H54 (cell line): ENCODE measurements around the gene TMEM238.

Experiments
- DNase-seq: peaks from one replicate; pipeline ENCODE4 v3.0.0; 2011; ENCODE audit warnings: low spot score, mixed read lengths; ENCODE audit not compliant: insufficient read length
- FAIRE-seq: peaks from 3 replicates; lab custom pipeline; 2011; peaks lifted over from hg19 to GRCh38; lab: Jason Lieb, UNC
- POLR2A ChIP-seq: IDR thresholded peaks from 2 replicates; pipeline ENCODE4 v1.6.1; 2011; ENCODE audit warnings: low read depth, mild to moderate bottlenecking, low read length

The TMEM238 gene

DNA sequence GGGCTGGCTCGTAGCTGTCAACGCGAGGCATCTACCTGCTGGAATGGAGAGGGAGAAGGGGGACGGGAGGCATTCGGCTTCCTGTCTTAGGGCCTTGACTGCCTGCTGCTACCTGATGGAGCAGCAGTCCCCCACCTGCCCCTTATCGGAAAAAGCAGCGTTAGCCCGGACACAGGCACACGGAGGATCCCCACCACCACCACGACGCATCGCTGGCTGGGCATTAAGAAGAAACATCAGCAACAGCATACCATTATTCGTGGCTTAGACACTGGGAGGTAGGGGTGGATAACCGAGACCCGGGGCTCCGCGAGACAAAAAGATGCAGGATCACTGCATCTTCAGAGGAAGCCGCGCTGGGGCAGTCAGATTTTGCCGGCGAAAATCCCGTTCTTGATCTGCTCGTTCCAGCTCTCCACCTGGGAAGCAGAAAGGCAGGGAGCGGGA is 30.7 kb downstream of the TMEM238 start:
- no peak for TF ChIP-seq POLR2A
- DNase-seq (no peak), FAIRE-seq (no peak)

DNA sequence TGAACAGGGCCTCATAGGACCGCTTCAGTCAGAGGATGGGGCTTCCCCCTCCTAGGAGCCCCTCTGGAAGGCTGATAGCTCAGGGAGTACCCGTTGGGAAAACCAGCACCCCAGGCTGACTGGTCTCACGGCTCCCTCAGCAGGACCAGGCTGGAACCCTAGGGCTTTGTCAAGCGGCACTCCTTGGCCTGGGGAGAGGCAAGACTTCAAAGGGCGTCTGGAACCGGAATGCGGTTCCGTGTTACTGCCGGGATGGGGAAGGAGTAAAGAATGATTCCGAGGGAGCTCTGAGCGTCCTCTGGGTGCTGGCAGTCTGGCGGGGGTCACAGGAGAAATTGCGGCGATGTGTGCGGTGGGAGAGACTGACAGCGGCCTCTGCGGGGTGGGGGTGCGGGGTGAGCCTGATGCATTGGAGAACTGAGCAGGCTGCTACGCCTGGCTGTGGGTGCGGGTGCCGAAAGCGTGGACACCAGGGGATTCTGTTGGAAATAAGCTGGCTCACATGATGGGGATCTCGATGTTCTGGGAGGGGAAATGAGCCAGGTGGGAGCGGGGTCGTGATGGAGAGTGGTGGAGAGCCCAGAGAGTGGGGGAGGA is 31.4 kb downstream of the TMEM238 start:
- TF ChIP-seq POLR2A: no peak
- FAIRE-seq (no peak), DNase-seq (no peak)

DNA sequence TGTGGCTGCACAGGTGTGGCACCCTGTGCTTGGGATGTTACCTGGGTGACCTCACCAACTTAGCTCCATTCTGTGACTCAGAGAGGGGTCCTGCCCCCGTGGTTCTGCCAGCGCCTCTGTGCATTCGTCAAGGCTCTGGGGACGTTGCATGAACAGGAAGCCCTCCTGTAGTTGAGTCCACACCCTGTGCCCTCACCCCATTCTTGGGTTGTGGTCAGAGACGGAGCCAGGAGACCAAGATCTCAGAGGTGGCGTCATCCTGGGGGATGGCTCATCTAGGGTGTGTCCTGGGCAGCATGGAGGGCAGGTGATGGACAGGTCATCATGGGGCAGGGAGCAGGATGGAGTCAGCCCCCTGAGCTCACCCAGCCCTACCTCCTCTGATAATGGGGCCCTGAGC is 32.1 kb downstream of the TMEM238 start:
- no peak for TF ChIP-seq POLR2A
- DNase-seq (peak; percentile 97), FAIRE-seq (no peak)

DNA sequence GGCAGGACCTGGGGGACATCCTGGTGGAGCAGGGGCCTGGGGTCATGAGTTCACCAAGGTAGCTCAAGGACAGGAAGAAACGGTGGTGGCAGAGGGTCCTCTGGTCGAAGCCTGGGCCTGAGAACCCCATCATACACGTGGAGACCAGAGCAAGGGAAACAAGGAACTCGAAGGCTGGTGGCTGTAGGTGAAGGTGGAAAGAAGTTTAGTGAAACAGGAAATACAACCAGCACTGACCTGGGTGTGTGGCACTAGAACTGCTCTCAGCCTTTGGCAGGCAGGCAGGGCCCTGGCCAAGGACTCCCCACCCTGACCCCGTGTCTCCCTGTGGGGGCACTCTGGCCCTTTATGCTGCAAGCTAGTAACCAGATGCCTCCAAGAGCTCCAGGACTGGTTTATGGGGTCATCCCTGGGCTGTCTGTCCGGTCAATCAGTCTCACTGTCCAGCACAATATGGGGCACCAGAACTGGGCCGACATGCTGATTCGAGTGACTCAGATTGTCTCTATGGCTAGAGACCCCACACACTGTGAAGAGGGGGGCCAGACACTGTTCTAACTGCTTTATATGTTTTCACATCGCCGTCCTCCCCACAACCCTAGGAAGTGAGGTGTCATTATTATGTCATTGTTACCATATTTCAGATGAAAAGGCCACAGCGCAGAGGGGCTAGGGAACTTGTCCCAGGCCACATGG is 33.3 kb downstream of the TMEM238 start:
- DNase-seq (no peak), FAIRE-seq (no peak)
- TF ChIP-seq POLR2A: no peak

DNA sequence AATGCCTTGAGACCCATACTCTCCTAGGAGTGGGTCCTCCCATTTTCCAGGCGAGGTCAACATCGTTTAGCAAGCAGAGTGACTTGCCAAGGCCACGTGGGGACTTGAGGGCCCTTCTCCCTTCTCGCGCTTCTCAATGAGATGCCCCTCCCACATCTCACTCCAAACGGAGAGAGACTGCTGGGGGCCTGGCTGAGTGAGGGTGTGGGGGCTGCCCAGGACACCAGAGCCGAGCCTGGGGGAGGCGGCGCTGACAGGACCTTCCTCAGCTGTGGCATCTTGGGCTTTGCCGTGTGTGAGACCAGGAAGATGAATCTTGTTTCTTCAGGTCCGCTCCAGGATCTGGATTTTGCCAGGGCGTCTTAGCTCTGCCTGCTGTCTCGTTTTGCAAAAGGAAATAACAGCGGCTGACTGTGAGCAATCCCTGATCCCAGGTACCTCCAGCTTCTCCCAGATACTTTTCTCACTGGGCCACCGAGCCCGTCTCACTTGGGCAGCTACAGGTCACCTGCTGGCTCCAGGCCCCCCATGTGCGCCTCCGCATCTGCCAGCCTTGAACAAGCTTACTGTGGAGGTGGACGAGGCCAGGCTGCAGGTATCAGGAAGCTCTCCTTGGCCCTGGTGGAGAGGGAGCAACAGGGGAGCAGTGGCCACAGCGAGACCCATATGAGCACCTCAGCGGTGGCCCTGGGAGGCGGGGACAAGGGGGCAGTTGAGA is 35.6 kb downstream of the TMEM238 start:
- FAIRE-seq: no peak
- no peak for DNase-seq
- TF ChIP-seq POLR2A: no peak

DNA sequence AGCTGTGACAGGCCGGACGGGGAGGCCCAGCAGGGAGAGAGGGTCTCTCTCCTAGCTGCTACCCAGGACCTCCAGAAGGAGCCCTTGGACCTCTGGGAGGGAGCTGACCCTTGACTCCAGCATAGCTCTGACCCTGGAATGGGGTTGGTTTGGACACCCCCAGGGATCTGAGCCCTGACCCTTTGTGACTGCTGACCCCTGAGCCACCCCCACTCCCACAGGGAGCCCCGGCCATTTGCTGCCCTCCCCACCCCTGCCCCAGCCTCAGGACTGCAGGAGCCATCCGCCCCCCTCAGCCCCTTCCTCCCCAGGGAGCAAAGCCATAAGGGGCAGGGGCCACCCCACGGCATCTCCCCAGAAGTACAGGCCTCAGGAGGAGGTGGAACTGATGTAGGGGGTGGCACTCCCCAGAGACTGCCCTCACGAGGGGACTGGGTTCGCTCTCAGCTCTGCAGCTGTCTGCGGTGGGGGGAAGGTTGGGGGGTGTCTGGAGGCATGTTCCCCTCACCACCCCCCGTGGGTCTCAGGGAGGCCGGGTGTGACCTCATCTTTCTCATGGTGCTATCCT is 36.6 kb downstream of the TMEM238 start:
- DNase-seq (no peak), FAIRE-seq (no peak)
- no peak for TF ChIP-seq POLR2A

DNA sequence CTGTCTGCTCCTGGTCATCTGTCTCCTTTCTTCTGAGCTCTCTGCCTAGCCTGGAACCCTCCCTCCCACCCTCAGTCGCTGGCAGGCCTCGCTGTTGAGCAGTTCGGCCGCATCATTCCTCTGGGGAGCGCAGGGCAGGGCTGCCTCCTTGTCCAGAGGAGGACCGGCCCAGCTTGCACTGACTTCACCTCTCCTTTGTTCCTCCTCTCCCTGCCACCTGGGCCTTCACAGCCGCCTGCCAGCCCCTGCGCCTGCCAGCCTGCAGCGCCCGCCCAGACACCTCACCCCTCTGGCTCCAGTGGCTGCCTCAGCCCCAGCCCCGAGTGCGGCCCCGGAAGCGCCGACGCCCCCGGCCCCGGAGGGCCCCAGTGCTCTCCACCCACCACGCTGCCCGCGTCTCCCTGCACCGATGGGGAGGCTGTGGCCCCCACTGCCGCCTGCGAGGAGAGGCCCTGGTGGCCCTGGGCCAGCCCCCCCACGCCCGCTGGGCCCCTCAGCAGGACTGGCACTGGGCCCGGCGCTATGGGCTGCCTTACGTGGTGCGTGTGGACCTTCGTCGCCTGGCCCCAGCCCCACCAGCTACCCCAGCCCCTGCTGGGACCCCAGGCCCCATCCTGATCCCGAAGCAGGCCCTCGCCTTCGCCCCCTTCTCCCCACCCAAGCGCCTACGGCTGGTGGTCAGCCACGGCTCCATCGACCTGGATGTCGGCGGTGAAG is 37.2 kb downstream of the TMEM238 start:
- FAIRE-seq (no peak), DNase-seq (no peak)
- TF ChIP-seq POLR2A: no peak

DNA sequence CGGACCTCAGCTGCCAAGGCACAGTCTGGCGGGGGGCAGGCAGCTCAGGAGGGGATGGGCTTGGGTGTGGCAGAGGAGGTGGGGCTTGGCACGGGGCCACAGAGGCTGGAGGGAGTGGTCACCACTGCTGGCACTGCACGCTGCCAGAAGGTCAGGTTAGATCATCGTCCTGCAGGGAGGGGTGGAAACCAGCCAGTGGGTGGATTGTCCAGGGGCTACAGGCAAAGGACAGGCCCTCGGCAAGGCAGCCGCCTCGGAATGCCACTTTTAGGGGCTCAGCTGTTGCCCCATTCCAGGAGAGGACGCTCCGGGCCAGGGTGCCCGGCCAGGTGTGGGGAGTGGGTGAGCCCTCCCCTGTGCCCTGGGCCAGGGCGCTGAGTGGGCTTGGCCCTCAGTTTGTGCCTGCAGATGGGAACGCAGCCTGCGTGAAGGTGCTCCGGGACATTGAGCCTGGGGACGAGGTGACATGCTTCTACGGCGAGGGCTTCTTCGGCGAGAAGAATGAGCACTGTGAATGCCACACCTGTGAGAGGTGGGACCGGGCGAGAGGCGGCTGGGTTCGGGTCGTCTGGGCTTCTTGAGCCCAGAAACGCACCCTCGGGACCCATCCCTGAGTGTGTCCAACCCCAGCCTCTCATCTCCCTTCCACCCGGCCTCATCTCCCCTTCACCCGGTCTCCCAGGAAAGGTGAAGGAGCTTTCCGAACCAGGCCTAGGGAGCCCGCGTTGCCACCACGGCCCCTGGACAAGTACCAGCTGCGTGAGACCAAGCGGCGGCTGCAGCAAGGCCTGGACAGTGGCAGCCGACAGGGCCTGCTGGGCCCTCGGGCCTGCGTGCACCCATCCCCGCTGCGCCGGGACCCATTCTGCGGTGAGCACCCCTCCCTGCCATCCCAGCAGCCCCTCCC is 38.0 kb downstream of the TMEM238 start:
- FAIRE-seq: no peak
- no peak for TF ChIP-seq POLR2A
- peak; percentile 97 for DNase-seq

DNA sequence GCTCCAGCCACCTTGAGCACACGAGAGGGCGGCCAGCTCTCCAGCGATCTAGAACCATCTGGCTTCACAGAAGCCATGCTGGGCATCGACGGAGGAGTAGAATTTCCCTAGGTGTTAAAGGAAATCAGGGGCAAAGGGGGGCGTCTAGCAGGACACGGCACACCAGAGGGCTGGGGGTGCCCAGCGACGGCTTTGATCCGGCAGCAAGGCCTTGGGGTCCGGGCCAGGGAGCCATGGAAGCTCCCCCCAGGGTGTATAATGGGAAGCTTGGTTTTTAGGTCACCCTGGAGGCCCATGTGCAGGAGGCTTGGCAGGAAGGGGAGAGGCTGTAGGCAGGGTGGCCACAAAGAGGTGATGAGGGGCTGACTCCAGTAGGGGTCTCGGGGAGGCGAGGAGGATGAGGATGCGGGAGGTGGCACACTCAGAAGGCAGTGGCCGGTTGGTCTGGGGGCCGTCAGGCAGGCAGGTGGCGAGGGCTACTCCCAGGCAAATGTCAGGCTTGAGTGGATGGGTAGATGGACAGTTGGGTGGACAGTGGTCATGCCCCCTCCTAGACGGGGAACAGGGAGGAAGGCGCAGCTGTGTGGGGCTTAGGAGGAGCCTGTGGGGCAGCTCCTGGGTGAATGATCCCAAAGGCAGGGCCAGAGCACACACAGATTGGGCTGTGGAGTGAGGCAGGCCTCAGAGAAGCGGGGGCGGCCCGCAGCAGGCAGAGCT is 38.8 kb downstream of the TMEM238 start:
- FAIRE-seq: no peak
- no peak for DNase-seq
- 0 out of 2 replicates have a peak, but pooled peaks have one; percentile 2 for TF ChIP-seq POLR2A

DNA sequence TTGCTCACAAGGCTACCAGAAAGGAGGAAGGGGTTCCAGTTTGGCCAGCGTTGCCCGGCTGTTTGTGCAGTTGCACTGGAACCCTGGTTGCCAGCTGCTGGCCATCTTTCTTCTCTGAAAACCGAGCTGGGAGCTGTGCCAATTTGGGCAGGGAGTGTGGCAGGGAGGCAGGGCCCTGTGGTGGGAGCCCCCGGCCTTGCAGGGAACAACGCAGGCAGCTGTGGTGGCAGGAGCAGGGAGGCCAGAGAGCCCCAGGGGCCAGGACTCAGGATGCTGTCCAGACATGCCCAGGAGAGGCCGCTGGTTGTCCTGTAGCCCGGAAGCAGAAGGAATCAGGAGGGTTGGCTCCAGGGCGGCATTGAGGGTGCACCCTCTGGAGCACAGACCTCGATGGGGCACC is 39.6 kb downstream of the TMEM238 start:
- no peak for DNase-seq

DNA sequence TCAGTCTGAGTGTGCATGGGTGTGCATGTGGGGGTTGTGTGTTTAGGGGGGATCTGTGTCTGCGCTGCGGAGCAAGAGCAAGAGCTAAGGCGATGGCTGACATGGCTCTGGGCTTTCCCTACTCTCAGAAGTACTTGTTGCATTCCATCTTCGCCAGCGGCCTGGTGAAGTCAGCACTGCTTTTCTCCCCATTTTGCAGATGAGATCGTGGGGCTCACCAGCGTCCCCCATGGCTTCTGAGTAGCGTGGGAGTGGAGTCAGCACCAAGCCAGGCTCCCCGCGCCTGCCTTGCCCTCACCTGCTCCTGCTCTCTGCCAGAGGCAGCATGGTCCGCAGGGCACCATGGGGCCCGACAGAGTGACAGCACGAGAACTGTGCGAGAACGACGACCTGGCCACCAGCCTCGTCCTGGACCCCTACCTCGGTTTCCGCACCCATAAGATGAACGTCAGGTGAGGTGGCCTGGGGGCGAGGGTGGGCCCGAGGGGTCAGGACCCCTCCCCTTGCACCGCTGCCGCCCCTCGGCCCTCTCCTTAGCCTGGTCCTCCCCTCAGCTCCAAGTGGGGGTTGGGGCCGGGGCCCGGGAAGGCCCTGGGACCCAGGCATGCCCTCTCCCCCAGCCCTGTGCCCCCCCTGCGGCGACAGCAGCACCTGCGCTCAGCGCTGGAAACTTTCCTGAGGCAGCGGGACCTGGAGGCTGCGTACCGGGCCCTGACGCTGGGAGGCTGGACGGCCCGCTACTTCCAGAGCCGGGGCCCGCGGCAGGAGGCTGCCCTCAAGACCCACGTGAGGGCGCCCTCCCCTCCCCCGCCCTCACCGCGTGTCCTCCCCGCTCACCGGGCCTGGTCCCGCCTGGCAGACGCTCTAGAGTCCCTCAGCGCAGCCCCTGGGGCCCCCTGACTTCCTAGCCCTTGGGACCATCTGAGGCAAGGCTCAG is 42.2 kb downstream of the TMEM238 start:
- no peak for TF ChIP-seq POLR2A
- no peak for FAIRE-seq

More for the DNA sequence above, 39.6 kb downstream of the TMEM238 start:
- no peak for FAIRE-seq
- TF ChIP-seq POLR2A: no peak

More for the DNA sequence above, 42.2 kb downstream of the TMEM238 start:
- DNase-seq: no peak
